Stimulated activated CD4-positive, alpha-beta T cell treated with anti-CD3 and anti-CD28 coated beads, Interleukin-15, amount 100 ng/mL, for 1 hour (primary cell): Measurements from ENCODE around the gene RFX4.
A peak's percentile ranks its signal among the peaks of the same experiment; 100 is the strongest.
"Not testable (repeated sequence)": the region's sequence is repeated elsewhere in the genome, so short reads cannot be mapped to it uniquely, and the experiment has no call there.

Source experiments
- DNase-seq, 2 donors: peaks; one replicate each; pipeline ENCODE4 v3.0.0-alpha.2; 2020; ENCODE audit warnings: low read depth in 1 of 2, low spot score in 1 of 2

The RFX4 gene

DNA sequence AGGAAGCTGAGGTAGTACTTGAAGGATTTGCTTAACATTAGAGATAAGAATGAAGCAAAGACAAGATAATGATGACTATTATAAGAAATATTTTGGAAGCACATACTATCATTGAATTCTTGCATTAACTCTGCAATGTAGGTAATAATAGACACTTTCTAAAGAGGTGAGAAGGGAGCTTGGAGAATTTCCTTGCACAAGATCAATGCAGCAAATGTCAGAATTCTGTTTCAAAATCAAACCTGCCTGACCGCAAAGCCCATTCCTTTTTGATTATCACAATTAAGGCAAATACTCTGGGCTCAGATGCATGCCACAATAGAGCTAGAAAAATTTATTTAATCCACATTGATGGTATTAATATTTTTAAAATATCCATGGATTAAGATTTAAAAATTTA, 141.3 kb downstream of the RFX4 start:
- DNase-seq, result no peak

DNA sequence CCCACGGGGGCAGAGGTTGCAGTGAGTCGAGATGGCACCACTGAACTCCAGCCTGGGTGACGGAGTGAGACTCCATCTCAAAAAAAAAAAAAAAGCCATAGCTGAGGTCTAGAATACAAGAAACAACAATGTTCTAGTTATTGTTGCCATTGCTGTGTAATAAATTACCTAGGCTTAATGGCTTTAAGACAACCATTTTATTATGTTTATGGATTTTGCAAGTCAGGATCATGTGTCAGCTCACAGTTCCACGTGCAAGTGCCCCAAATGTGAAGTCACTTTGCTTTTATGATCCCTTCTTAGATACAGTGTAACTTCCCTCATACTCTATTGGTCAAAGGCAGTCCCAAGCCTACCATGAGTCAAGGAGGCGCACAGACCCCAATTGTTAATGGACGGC, 142.1 kb downstream of the RFX4 start:
- no peak for DNase-seq

DNA sequence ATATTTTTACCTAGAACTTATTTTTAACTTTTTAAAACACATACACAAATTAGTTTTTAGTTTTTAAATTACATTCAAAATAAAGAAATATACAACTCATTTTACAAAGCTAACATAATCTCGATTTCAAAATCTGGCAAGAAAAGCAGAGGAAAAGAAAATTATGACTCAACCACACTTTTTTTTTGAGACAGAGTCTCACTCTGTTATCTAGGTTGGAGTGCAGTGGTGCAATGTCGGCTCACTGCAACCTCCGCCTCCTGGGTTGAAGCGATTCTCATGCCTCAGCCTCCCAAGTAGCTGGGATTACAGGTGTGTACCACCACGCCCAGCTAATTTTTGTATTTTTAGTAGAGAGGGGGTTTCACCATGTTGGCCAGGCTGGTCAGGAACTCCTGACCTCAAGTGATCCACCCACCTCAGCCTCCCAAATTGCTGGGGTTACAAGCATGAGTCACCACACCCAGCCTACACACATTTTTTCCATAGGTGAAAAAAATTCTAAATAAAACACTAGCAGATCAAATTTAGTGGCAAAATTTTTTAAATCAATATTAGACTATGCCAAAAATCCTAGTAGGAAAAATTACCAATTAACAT, 143.9 kb downstream of the RFX4 start:
- DNase-seq, result not testable (repeated sequence)

DNA sequence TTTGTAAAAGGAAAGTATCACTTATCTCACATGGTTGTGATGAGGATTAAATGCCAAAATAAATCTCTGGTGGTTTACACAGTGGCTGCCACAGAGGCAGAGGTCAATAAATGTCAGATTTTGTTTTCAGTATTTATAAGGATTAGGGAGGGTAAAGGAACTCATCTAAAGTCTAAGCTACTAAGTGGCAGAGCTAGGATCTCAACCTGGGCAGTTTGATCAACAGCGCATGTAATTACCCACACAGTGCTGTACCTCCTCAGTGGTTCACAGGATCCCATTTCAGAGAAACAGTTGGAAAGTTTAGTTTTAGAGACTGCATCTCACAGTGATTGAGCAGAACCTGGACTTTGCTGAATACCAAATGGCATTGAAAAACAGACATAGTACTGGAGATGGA, 146.8 kb downstream of the RFX4 start:
- DNase-seq, result no peak

DNA sequence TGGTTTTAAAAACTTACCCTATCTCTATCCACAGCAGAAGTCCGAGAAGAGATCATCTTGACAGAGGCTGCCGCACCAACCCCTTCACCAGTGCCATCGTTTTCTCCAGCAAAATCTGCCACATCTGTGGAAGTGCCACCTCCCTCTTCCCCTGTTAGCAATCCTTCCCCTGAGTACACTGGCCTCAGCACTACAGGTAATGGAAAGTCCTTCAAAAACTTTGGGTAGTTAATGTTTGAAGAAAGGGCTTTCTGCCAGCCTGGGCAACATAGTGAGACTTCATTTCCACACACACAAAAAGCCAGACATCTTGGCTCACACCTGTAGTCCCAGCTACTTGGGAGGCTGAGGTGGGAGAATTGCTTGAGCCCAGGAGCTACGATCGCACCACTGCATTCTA, 150.1 kb downstream of the RFX4 start:
- DNase-seq, result no peak

- DNase-seq, result no peak
These were observed 150.9 kb downstream of the RFX4 start for GRCh38 chr12:106733660-106734059.

DNA sequence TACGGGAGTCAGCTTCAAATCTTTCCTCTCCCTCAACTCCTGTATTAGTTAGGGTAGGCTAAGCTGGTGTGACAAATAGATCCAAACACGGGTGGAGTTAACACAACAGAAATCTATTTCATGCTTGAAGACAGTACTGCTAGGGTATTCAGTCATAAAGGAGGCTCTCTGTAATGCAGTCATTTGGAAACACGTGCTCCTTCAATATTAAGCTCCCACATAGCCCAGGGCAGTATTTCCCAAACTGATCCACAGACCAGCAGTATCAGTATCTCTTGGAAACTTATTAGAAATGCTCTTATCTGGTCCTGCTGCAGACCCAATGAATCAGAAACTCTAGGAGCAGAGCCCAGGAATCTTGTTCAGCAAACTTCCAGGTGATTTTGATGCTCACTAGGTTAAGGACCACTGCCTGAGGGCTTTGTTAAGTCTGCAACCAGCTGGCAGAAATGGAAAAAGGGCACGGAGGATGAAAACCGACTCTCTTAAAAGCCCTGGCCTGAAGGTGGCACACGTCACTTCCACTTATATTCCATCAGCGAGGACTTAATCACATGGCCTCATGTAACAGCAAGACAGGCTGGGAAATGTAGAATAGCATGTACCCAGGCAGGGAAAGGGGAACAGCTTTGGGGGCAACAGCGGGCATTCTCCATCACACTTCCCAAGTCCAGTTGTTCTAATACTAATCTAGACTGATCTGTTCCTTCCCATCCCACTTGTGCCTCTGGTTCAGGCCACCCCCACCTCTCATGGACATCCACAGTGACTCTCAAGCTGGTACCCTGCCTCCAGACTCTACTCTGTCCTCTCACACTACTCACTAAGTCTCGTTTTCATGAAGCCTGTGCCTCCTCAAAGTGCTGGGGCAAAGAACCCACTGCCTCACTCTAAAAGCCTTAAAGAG, 153.5 kb downstream of the RFX4 start:
- DNase-seq, result no peak

DNA sequence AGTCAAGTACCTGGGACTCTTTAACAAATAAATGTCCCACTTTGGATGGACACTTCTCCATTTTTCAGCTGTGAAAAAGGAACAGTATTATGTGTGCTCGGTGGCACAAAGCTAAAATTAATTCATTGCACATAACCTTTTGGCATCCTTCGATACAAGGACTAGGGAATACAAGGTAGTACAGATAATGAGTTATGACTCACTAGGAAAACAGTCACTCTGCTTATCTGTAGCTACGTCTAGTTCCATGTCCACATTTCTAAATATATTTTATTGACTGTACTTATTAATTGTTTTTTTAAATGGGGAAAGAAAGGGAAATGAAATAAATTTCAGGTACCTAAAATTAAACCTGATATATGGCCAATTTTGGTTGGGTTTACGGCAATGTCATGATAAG, 156.5 kb downstream of the RFX4 start:
- no peak for DNase-seq

GRCh38 chr12:106739815-106740530, 157.2 kb downstream of the RFX4 start:
- DNase-seq, result no peak

DNA sequence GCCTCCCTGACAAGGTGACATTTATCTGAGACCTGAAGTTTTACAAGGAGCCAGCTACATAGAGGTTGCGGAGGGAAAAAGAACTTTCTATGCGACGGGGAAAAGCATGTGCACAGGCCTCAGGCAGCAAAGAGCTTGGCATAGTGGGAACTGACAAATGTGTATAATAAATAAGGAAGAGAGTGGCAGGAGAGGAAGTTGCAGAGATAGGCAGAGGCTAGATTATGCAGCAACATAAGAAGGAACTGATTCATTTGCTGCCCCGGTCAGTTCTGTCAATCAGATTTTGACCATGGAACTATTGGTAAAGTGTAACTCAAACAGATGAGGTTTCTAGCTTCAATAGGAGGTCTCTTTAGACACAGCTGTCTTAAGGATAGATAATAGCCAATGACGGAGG, 158.0 kb downstream of the RFX4 start:
- DNase-seq, result no peak

DNA sequence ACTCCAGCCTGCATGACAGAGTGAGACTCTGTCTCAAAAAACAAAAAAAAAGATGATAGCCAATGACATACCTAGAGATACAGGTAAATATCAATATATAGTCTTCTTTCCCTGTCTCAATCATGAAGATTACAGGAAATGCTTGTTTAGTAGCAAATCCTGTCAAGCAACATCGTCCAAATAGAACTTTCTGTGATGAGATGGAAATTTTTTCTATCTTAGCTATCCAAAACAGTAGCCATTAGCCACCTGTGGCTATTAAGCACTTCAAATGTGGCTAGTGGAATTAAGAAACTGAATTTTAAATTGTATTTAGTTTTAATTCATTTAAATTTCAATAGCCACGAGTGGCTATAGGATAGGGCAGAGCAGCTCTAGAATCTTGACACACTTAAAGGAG, 158.4 kb downstream of the RFX4 start:
- no peak for DNase-seq

DNA sequence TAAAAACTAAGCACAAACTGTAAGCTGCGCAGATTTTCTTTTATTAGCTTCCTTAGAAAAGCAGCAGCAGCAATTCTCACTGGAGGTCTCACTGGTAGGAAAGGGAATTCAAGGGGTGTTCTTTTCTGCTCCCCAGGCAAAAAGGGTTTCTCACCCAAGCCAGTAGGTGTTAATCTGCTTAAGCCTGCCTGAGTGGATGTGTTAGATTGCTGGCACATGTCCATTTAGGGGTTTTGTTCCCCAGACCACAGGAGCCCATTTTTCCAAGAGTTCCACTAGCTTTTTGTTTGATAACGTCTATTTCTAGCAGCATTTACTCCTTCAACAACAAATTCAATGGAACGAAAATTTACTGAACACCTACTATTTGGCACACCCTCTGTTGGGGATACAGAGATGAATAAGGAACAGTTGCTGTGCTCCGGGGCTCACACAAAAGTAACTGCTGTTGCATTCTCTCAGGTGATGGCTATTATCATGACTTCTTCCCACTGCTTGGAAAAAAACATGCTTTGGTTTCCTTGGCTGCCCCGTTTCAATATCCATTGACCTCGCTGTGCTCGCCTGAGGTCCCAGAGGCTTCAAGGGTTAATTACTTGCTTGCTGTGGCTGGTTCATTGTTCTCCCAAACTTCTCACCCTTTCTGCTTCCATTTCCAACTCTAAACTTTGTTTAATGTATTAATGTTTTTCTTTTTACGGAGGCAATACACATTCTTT, 160.6 kb downstream of the RFX4 start:
- DNase-seq, result no peak

DNA sequence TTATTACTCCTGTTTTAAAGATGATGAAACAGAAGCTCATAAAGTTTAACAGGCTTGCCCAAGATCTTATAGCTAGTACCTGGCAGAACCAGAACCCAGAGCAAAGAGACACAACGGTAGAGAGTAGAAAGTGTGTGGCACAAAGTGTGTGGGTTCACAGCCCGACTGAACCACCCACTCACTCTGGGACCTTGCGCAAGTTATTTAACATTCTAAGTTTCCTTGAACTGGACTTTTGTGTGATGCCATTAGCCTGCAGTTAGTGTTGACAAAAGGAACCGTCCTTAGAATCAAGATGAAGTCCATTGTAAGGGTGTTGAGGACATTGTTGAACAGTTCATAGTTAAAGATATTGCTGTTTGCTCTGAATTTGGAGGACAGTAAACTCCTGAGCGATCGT, 161.8 kb downstream of the RFX4 start:
- DNase-seq, result no peak

DNA sequence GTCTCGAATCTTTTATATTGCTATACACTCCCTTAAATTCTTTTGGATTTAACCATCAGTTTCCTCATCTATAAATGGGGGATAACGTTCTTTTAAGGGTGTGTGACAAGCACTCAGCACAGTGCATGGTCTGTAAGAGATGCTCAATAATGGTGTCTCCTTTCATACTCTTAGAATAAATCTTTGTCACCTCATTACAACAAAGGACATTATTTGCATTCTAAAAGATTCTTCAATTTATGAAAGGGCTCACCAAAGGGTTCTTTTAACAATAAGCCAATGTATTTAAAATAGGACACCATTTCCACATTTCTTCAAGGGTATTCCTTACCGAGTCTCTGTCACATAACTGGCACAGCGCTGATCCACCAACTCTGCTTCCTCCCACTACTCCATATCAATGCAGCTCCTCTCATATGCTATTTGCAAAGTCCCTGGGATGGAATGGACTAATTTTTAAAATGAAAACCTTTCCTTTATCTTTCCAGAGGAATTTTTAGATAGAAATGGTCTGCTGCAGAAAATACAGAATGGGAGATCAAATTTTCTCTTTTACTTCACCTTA, 162.5 kb downstream of the RFX4 start:
- DNase-seq, result no peak

DNA sequence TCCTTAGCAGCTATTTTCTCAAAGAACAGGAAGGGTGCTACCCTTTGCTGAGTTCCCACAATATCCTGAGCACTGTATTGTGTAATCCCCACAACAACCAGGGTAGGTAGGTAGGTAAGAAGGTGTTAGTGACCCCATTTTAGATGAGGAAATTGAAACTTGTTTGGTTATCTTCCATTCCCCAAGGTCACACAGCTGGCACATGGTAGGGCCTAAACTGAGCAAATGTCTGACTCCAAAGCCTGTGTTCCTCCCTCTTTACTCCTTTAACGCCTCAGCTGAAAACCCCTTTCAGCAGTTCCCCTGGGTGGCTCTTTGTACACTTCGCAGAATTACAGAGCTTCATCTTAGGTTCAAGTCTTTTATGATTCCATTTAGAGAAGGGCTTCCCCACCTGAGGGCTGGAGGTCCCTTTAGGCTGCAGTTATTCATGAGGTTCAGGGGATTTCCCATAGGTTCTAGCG, 165.2 kb downstream of the RFX4 start:
- DNase-seq, result no peak

- no peak for DNase-seq
These were observed 167.7 kb downstream of the RFX4 start for GRCh38 chr12:106750524-106750923.

GRCh38 chr12:106753526-106753925, 170.7 kb downstream of the RFX4 start:
- DNase-seq, result peak in 1 of 2 donors; percentile 37

DNA sequence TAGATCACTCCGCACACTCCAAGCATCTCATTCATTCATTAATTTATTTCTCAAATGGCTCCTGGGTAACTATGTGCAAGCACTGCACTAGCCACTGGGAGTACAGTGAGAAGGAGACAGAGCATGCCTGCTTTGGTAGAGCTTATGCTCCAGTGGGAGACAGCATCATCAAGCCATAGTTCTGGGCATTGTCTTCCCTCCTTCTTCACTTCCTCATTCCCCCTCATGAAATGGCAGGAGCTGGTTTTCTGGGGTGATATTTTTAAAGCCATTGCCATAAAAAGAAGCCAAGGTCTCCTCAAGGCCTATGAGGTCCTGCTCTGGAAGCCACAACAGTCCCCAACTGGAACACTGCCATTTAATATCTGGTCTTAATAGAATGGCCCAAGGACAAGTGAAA, 171.5 kb downstream of the RFX4 start:
- no peak for DNase-seq

DNA sequence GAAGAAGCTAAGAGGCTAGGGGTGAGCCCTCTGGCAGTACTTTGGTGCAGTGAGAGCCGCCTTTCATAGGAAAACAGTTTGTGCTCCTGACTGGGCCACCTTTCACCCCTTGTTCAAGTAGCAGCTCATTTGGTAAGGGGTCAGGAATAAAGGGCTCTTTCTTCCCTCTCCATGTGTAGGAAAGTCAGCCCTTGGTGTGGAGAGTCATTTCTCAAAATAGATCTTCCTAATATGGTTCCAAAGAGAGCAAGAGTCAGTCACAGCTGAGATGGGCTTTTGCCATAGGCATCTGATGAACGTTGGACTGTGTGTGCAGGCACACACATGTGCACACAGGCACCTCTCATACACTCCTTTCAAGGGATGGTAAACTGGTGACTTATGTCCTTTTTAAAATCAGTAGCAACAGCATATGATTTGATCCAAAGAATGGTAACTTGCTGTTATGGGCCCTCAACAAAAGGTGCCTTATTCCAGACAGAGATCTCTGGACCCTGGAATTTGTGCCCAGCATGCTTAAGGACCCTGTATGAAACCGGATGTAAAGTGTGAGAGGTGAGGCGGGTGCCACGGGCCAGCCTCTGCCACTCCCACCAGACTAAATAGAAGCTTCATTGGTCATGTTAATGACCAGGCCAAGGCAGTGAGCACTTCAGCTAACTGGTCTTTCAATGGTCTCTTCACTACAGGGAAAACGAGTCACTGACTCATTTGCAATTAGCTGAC, 175.0 kb downstream of the RFX4 start:
- DNase-seq, result no peak

- DNase-seq, result no peak
These were observed 175.7 kb downstream of the RFX4 start for GRCh38 chr12:106758349-106759110.
